GOT3 (cell line): ENCODE results near the gene COL15A1.

Source experiments
- DNase-seq: peaks from one replicate; lab custom pipeline; 2025; ENCODE audit warnings: mixed read lengths; lab: John Stamatoyannopoulos, UW

The COL15A1 gene

DNA sequence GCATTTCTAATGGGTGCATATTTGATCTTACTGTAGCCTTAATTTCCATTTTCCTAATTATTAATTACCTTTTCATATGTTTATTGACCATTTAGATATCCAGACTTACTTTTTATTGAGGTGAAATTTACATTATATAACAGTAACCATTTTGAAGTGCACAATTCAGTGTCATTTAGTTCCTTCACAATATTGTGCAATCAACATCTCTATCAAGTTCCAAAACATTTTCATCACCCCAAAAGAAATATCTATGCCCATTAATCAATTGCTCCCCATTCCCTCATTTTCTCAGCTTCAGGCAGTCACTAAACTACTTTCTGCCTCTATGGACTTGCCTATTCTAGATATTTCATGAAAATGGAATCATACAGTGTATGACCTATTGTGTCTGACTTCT lies 5.9 kb downstream of the COL15A1 start:
- no peak for DNase-seq

GRCh38 chr9:98950262-98950661 lies 6.6 kb downstream of the COL15A1 start:
- DNase-seq, result no peak

DNA sequence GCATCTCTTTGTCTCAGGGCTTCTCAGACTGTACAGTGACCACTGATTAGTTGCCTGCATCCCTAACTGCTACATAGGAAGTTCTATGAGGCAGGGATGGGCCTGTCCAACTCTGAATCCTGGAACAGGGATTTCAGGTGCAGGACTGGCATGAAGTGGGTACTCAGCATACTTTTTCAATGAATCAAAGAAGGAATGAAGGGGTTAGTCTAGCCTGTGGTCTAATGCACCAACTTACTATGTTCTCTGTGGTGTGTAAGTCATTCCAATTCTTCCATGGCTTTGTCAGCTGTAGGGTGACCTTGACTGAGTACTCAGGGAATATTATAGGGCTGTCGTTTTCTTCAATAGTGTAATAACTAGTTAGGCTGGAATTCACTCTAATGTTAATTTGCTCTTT lies 8.3 kb downstream of the COL15A1 start:
- DNase-seq, result no peak

- DNase-seq, result no peak
Measured at GRCh38 chr9:98953581-98954243, 10.0 kb downstream of the COL15A1 start.

DNA sequence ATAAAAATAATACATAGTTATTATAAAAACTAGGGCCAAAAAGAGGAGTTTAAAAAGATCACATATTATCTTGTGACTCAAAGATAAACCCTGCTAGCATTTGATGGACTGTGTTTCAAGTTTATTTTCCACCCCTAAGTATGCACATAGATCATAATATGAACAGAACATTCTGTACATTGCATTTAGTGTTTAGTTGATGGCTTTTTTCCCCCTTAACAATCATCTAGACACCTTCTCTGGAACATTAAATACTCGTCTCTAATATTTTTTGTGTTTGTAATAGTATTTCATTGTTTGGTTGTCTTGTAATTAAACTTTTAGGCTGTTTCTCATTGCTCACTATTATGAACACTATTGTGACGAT lies 10.5 kb downstream of the COL15A1 start:
- DNase-seq, result no peak

GRCh38 chr9:98955259-98955658 lies 11.6 kb downstream of the COL15A1 start:
- DNase-seq, result no peak

GRCh38 chr9:98957826-98958225 lies 14.1 kb downstream of the COL15A1 start:
- DNase-seq, result no peak

DNA sequence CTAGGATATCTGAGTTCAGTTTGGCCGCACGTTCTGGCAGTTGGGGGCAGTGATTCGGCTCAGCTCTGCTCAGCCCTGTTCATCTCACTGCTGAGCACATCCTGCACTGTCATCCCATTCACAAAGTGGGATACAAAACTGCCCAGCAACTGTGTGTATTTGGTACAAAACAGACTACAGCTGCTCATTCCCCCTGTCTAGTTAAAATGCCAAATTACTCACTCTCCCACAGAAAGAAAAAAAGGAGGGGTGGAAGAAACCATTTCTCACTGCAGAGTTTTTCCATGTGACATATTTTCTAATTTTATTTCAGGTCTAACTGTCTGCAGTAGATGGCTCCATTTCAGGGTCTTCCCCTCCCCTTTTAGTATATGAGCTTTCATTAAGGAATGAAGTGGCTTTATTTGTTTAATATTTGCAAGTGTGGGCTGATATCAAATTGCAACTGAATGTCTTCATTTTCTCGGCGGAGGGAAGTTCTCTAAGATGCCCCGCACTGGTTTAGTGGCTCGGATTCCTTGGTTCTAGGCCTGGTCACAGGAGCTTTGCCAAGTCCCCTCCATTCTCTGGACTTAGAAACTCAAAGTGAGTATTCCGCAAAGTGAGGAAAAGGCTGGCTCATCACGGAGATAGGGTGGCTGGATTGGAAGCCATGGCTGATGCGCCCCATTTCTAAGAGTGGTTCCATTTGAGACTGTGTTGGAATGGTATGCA lies 14.7 kb downstream of the COL15A1 start:
- DNase-seq, result no peak

DNA sequence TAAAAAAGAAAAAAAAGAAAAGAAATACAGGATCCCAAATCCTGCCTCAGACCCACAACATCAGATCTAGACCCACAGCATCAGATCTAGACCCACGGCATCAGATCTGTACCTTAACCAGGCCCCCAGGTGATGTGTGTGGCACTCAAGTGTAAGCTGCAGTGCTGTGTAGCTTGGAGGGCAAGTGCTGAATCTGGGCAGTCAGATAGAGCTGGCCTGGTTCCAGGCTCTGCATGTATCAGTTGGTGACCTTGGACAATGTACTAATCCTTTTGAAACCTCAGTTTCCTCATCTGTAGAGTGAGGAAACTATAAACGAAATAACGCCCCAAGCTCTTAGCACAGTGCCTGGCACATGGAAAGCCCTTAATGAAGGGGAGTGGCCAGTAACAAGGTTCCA lies 16.7 kb downstream of the COL15A1 start:
- no peak for DNase-seq

DNA sequence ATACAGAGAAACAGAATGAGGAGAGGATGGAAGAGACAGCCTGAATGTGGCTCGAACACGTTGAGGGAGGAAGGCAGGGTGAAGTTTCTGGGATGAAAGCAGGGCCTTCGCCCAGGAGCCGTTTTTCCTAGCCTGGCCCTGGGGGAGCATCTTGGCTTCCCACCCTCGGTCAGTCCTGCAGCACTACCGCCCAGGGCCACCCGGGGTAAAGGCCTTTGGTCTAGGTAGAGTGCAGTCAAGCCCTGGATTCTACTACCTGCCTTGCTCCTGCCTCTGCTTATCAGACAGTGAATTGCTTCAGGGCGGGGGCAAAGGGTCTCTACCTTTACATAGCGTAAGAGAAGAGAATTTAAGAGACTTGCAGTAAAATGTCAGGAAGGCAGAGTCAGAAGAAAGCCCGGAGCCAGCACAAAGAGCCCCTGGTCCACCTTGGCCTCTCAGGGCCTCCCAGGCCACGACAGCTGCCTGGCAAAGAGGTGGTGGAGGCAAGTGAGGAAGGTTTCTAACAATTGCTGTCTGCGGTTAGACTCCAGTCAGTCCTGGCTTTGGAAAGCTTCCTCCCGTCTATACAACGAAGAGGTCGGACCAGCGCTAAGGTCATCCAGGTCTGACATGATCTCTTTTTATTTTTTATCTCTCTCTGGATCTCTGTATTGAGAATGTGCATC lies 17.9 kb downstream of the COL15A1 start:
- DNase-seq, result no peak

DNA sequence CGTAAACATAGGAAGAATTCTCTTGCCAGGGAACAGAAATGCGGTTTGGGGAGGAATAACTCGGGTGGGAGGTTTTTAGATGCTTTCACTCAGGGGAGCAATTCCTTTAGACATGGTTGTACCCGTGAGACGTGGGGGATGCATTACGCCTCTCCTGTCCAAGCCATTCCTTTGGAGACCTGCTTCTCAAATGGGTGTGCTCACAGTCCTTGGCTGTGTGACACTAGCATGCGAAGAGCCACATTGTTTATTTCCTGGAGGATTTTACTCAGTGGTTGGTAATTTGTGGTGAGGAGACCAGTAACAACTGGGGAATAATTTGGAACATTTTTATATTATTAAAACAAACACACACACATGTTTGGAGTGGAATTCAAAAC lies 18.5 kb downstream of the COL15A1 start:
- no peak for DNase-seq

DNA sequence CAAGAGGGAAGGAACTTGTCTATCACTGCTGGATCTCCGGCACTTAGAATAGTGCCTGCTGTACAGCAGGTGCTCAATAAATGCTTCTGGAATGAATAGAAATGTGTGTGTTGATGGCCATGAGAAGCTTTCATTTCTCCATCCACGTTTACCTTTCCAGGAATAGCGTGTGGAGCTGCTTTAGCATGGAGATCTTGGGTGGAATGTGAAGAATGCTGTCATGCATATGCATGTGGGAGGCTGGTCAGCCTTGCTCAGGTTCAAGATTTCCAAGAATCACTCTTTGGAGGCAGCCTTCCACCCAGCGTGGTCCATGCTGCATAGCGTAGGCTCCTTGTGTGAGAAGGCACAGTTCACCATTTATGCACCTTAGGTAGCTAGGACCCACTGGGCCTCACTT lies 19.2 kb downstream of the COL15A1 start:
- DNase-seq, result no peak

DNA sequence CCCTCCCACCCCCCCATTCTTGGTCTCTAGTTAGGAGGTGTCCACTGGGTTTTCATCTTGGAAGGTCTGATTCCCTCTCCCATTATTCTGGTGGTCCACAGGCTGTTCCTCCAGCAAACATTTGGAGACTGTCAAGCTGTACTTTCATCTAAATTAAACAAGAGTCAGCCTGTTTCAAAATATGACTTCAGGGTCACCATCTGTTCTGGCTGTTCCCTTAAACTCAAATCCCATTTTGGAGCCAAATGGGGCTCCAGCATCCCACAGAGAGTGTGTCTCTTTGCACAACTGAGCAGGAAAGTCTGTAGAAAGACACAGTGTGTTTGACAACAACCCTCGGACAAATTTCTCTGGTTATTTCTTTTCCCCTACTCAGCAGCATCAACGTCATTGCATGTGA lies 20.5 kb downstream of the COL15A1 start:
- no peak for DNase-seq

GRCh38 chr9:98964911-98965336 lies 21.2 kb downstream of the COL15A1 start:
- no peak for DNase-seq

- no peak for DNase-seq
Measured at GRCh38 chr9:98966676-98967075, 23.0 kb downstream of the COL15A1 start.

- DNase-seq, result no peak
Measured at GRCh38 chr9:98967257-98967656, 23.6 kb downstream of the COL15A1 start.

DNA sequence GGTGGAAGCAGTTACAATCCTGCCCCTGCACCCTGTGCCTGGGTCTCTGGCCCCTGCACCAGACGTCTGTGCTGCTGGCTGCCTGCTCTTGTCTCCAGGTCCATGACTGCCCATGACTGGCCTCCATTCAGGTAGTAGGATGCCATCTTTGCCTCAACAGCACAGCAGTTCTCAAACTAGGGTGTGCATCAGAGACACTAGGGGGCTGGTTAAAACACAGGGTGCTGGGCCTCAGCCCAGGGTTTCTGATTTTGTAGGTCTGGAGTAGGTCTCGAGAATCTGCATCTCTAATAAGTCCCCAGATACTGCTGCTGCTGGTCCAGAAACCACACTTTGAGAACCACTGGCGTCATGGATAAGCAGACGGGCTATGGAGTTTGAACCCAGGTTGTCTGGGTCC lies 24.0 kb downstream of the COL15A1 start:
- DNase-seq, result no peak

DNA sequence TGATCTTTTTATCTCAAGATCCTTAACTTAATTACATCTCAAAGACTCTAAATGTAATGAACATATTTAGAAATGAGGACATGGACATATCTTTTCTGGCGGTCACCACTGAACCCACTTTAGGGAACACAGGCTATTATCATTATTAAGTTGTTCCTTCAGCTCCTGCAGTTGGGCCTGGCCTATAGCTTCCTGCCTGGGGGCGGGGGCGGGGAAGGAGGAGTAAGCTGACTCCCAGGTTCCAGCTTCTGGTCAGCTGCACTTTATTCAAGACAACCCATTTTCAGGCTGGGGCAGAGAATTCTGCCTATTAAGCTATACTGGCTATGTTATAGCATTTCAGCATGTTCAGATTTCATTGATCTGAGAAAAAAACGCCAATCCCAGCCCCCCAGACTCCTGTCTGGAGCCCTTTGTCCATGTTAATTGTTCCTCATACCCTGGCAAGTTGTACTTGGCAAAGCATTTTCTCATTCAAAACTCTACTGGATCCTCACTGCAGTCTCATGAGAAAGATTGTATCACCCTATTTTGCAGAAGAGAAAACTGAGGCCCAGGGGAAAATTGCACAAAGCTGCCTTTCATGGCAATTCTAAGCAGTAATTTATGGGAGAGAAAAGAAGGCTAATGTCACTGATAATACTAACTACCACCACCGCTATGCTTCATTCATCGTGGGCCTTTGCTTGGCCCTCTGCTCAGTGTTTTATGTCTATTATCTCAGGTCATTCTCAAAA lies 25.1 kb downstream of the COL15A1 start:
- DNase-seq, result no peak

- no peak for DNase-seq
Measured at GRCh38 chr9:98970532-98971041, 26.9 kb downstream of the COL15A1 start.

- no peak for DNase-seq
Measured at GRCh38 chr9:98971168-98971914, 27.6 kb downstream of the COL15A1 start.

DNA sequence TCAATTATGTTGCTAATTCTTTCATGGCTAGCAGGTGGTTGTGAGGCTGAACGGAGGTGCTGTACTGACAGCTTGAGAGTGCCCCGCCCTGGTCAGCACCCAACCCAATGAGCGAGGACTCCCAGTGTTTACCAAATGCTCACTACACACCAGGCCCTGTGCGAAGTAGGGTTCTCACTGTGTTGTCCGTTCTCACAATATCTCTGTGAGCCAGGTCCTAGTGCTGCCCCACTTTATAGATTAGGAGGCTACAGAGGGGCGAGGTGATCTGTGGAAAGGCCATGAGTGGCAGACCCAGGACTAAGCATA lies 28.2 kb downstream of the COL15A1 start:
- DNase-seq, result no peak

DNA sequence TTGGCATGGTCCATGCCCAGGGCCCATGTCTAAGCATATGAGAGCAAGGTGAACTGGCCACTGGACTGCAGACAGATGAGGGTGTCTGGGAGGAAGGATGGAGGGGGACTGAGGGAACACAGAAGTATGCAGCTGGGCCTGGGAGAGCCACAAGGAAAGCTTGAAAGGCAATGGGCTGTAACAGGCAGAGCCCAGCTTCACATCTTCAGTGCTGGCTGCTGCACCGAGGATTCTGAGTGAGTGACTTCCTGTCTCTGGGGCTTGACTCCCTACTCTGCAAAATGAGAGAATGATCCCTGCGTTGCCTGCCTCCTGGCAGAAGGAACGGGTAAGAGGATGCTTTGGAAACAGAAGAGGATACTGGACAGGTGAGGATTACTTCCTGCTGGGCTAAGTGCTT lies 29.0 kb downstream of the COL15A1 start:
- DNase-seq, result no peak
